ENCODE measurements around the gene DPPA5.

The DPPA5 gene

DNA sequence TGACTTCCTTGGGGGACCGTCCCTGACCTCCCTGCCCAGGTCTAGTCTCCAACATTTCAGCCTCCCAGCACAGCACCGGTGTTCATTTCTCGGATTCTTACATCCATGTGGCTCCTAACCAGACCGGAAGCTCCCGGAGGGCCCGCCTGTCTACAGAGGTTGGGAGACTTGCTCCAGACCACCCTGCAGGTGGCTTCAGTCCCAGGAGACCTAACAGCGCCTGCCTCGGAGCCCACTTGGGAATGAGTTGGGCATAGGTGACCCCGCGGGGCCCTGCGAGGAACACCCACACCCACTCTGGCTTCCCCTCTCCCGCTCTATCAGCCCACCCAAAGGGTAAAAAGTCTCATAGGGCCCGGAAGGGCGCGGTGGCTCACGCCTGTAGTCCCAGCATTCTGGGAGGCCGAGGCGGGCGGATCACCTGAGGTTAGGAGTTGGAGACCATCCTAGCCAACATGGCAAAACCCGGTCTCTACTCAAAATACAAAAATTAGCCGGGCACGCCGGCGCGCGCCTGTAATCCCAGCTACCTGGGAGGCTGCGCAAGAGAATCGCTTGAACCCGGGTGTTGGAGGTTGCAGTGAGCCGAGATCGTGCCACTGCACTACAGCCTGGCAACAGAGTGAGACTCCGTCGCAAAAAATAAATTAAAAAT lies 5.4 kb downstream of the DPPA5 start:
- TF ChIP-seq SIN3A (IDR thresholded peaks at IDR 0.05; ENCODE audit: borderline replicate concordance, insufficient read depth, low read length) (no peak), REST (IDR thresholded peaks at IDR 0.05; ENCODE audit: insufficient read depth in 1 of 2, low read depth in 2 of 2, low read length in 2 of 2) (no peak), POLR2AphosphoS5 (IDR thresholded peaks at IDR 0.05; ENCODE audit: low read depth, low read length) (no peak), TAF1 (IDR thresholded peaks at IDR 0.05; ENCODE audit: borderline replicate concordance, insufficient read depth, low read length) (no peak), FOXP2 (optimal IDR thresholded peaks at IDR 0.05; ENCODE audit: borderline replicate concordance, extremely low read depth, extremely low read length, insufficient read depth) (no peak)

DNA sequence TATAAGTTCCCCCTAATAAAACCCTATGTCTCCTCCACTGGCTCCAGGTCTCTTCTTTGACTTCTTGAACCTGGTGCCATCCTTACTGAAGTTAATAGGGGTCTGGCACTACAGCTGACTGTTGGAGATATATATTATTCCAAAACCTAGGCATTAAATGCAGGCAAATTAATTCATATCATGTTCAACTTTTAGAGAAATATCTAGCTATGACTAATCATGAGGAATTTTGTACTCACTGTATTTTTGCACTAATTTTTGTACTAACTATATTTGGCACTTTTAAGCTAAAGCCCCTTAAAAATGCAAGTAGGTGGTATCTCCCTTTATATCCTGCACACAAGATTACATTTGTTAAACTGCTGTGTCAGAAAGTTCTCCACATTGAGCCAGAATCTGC lies 10.9 kb downstream of the DPPA5 start:
- TF ChIP-seq FOXP2 (optimal IDR thresholded peaks at IDR 0.05; ENCODE audit: borderline replicate concordance, extremely low read depth, extremely low read length, insufficient read depth) (no peak), POLR2AphosphoS5 (IDR thresholded peaks at IDR 0.05; ENCODE audit: low read depth, low read length) (no peak)

DNA sequence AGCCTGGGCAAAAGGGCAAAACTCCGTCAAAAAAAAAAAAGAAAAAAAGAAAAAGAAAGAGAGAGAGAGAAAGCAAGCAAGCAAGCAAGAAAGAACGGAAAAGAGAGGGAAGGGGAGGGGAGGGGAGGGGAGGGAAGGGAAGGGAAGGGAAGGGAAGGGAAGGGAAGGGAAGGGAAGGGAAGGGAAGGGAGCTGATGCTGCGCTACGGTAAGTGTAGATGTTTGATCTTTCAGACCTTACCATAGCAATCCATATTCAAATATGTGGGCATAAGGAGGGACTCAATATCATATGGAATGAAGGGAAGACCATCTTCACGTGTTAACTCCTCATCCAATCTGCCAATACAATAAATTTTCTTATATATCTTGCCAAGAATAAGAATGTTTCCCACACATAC lies 11.9 kb downstream of the DPPA5 start:
- TF ChIP-seq SIN3A (IDR thresholded peaks at IDR 0.05; ENCODE audit: borderline replicate concordance, insufficient read depth, low read length) = no peak
- TF ChIP-seq TAF1 (IDR thresholded peaks at IDR 0.05; ENCODE audit: borderline replicate concordance, insufficient read depth, low read length) = no peak
- no peak for TF ChIP-seq REST (IDR thresholded peaks at IDR 0.05; ENCODE audit: insufficient read depth in 1 of 2, low read depth in 2 of 2, low read length in 2 of 2)
- no peak for TF ChIP-seq POLR2AphosphoS5 (IDR thresholded peaks at IDR 0.05; ENCODE audit: low read depth, low read length)
- TF ChIP-seq FOXP2 (optimal IDR thresholded peaks at IDR 0.05; ENCODE audit: borderline replicate concordance, extremely low read depth, extremely low read length, insufficient read depth) = no peak

GRCh38 chr6:73341335-73341734 lies 12.7 kb downstream of the DPPA5 start:
- TF ChIP-seq TAF1 (IDR thresholded peaks at IDR 0.05; ENCODE audit: borderline replicate concordance, insufficient read depth, low read length) = no peak
- TF ChIP-seq FOXP2 (optimal IDR thresholded peaks at IDR 0.05; ENCODE audit: borderline replicate concordance, extremely low read depth, extremely low read length, insufficient read depth) = no peak
- no peak for TF ChIP-seq POLR2AphosphoS5 (IDR thresholded peaks at IDR 0.05; ENCODE audit: low read depth, low read length)

GRCh38 chr6:73340048-73340447 lies 14.0 kb downstream of the DPPA5 start:
- TF ChIP-seq FOXP2 (optimal IDR thresholded peaks at IDR 0.05; ENCODE audit: borderline replicate concordance, extremely low read depth, extremely low read length, insufficient read depth) (no peak), SIN3A (IDR thresholded peaks at IDR 0.05; ENCODE audit: borderline replicate concordance, insufficient read depth, low read length) (no peak), REST (IDR thresholded peaks at IDR 0.05; ENCODE audit: insufficient read depth in 1 of 2, low read depth in 2 of 2, low read length in 2 of 2) (no peak), POLR2AphosphoS5 (IDR thresholded peaks at IDR 0.05; ENCODE audit: low read depth, low read length) (no peak), TAF1 (IDR thresholded peaks at IDR 0.05; ENCODE audit: borderline replicate concordance, insufficient read depth, low read length) (no peak)

- TF ChIP-seq TAF1 (IDR thresholded peaks at IDR 0.05; ENCODE audit: borderline replicate concordance, insufficient read depth, low read length) (no peak), FOXP2 (optimal IDR thresholded peaks at IDR 0.05; ENCODE audit: borderline replicate concordance, extremely low read depth, extremely low read length, insufficient read depth) (no peak), SIN3A (IDR thresholded peaks at IDR 0.05; ENCODE audit: borderline replicate concordance, insufficient read depth, low read length) (no peak), REST (IDR thresholded peaks at IDR 0.05; ENCODE audit: insufficient read depth in 1 of 2, low read depth in 2 of 2, low read length in 2 of 2) (no peak)
Observed at GRCh38 chr6:73339340-73339739, 14.7 kb downstream of the DPPA5 start.

Data from PFSK-1 (cell line).